Stimulated activated CD8-positive, alpha-beta memory T cell treated with anti-CD3 and anti-CD28 coated beads, Interleukin-4, amount 100 ng/mL, for 4 hours (primary cell): ENCODE results near the gene HIF1A.

Experiments
- DNase-seq, 2 donors: peaks; one replicate each; pipeline ENCODE4 v3.0.0-alpha.2; 2020; ENCODE audit warnings: low read depth in 2 of 2, low spot score in 1 of 2

The HIF1A gene

GRCh38 chr14:61672796-61673195 is 22.5 kb upstream of the HIF1A start:
- no peak for DNase-seq

- DNase-seq = no peak
These were observed 22.0 kb upstream of the HIF1A start for GRCh38 chr14:61673305-61673704.

- no peak for DNase-seq
These were observed 20.0 kb upstream of the HIF1A start for GRCh38 chr14:61675291-61675690.

GRCh38 chr14:61677479-61677878 is 17.8 kb upstream of the HIF1A start:
- no peak for DNase-seq

GRCh38 chr14:61678975-61679374 is 16.3 kb upstream of the HIF1A start:
- DNase-seq = no peak

GRCh38 chr14:61681413-61681812 is 13.9 kb upstream of the HIF1A start:
- no peak for DNase-seq

GRCh38 chr14:61683108-61683507 is 12.2 kb upstream of the HIF1A start:
- no peak for DNase-seq

- no peak for DNase-seq
These were observed 5.3 kb upstream of the HIF1A start for GRCh38 chr14:61690039-61690438.

GRCh38 chr14:61690982-61691381 is 4.3 kb upstream of the HIF1A start:
- DNase-seq = no peak

DNA sequence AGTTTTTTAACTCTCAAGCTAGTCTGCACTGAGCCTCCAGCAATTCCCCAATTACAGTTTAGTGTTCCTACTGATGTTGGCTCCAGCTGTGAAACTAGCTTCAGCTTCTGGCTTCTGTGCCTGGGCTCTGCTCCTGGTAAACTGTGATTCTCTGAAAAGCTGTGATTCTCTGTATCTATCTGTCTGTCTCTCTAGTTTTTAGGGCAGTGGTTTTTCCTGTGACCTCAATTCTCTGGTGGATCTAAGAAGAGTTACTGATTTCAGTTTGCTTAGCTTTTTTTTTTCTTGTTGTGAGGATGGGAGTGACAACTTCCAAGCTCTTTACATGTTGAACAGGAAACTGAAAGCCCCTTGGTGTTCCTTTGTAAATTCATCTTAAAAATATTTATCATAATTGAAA is 3.8 kb upstream of the HIF1A start:
- no peak for DNase-seq

GRCh38 chr14:61694039-61694438 is 1.3 kb upstream of the HIF1A start:
- no peak for DNase-seq

DNA sequence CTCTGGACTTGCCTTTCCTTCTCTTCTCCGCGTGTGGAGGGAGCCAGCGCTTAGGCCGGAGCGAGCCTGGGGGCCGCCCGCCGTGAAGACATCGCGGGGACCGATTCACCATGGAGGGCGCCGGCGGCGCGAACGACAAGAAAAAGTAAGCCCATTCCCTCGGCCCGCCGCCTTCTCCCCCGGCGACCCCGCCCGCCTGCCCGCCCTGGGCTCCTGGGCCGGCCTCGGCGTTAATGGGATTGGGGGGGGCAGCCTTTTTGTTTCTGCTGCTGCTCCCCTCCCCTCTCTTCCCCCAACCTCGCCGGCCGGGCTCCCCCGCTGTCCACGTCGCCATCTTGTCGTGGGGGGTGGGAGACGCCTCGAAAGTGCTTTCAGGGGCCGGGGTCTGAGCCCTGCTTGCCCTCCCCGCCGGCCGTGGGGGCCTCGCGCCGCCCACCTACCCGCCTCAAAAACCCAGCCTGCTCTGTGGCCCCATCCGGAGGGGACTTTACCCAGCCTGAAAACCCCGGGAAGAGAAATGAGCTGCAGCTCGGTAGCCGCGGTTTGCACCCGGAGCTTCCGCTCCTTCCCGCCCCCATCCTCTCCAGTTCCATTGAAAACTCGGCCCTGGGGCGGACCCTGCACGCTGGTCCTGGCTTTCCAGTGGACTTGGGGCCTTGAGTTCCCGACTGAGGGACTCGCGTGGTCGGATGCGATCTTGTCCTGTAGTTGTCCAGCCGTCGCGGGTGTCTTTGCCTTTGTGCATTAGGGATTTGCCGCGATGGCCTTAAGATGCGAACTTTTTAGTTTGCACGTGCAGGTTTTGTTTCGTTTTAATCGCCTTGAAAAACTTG is 598 bp downstream of the HIF1A start:
- DNase-seq = peak; percentile 8 to 13

GRCh38 chr14:61696753-61697318 is 1.5 kb downstream of the HIF1A start:
- DNase-seq = no peak

GRCh38 chr14:61698206-61698980 is 3.1 kb downstream of the HIF1A start:
- DNase-seq = no peak

DNA sequence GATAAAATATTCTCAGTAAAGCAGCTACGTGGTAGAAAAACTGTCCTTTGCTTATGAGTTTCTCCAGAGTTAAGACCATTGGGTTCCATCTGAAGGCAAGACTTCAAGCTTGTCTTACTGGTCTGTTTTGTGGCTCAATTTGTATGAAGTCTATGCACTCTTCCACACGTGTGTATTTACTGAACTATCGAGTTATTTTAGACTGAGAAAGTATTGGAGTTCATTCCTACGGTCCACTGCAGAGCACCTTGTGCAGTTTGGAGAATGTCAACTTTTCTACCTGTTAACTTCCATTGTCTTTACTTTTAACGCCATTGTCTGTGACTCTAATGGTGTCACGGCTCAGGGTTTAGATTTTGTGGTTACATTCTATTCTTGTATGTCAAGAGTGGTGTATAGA is 3.7 kb downstream of the HIF1A start:
- DNase-seq = no peak

DNA sequence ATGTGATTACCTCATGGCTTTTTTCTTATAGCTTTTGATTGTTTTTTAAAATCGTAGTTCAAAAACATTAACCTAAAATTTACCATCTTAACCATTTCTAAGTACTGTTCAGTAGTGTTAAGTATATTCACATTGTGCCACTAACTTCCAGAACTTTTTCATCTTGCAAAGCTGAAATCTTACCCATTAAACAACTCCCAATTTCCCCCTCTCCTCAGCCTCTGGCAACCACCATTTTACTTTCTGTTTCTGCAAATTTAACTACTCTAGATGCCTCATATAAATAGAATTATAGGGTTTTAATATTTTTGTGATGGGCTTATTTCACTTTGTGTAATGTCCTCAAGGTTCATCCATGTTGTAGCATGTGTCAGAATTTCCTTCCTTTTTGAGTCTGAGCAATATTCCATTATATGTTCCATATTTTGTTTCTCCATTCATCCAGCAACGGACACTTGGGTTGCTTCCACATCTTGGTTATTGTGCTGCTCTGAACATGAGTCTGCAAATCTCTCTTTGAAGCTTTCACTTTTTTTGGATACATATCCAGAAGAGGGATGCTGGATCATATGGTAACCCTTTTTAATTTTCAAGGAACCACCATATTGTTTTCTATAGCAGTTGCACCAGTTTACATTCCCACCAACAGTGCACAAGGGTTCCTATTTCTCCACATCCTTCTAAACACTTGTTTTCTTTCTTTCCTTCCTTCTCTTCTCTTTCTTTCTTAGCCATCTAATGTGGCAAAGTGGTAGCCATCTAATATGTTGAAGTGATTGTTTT is 5.0 kb downstream of the HIF1A start:
- DNase-seq = no peak

- DNase-seq = no peak
These were observed 6.6 kb downstream of the HIF1A start for GRCh38 chr14:61701946-61702345.

GRCh38 chr14:61703342-61704129 is 8.2 kb downstream of the HIF1A start:
- no peak for DNase-seq

DNA sequence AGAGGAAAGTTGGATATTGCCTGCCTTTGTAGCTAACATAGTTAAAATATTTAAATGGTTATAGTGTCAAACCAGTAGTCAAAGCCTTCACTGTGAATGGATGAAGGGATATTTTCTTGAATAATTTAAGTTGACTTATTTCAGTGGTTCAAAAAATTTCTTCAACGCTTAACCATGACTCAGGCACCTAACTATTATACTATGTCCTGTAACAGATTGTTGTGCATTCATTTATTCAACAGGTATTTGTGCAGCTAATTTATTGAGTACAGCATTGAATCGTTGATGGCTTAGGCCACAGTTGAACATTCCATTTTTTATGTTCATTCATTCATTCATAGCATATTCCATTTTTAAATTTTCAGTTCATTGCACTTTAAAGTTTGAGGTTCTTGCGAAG is 9.2 kb downstream of the HIF1A start:
- no peak for DNase-seq

GRCh38 chr14:61705017-61705416 is 9.7 kb downstream of the HIF1A start:
- DNase-seq = no peak
